RKO (cell line): Measurements from ENCODE around the gene CRYGA.
"Not testable (repeated sequence)": the region's sequence is repeated elsewhere in the genome, so short reads cannot be mapped to it uniquely, and the experiment has no call there.

Source experiments
- DNase-seq: peaks from one replicate; pipeline ENCODE4 v3.0.0-alpha.2; 2016; ENCODE audit warnings: low spot score

The CRYGA gene

GRCh38 chr2:208164951-208165755, 1.8 kb upstream of the CRYGA start:
- no peak for DNase-seq

DNA sequence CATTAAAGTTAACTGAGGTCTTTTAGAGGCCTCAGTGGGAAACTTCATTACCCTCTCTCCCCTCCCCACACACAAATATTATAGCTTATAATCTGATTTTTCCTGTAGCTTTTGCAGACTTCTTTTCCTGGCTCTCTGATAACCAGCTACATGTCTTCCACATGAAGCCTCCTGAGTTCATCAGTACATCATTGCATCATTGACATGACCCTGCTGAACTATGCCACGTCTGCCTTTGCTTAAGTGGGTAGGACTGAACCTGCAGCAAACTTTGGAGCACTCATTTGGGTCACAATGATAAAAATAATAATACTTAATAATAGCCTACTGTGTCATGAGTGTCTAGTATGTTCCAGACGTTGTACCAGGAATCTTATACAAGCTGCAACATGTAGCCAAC, 7.0 kb downstream of the CRYGA start:
- DNase-seq = no peak

- no peak for DNase-seq
These were observed 10.2 kb downstream of the CRYGA start for GRCh38 chr2:208153156-208153555.

DNA sequence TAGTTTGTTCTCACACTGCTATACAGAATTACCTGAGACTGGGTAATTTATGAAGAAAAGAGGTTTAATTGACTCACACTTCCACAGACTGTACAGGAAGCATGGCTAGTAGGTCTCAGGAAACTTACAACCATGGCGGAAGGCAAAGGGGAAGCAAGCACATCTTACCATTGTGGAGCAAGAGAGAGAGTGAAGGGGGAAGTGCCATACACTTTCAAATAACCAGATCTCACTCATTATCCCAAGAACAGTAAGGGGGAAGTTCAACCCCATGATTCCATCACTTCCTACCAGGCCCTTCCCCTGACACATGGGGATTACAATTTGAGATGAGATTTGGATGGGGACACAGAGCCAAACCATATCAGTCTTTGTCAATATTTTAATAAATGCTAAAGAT, 12.4 kb downstream of the CRYGA start:
- no peak for DNase-seq

- no peak for DNase-seq
These were observed 13.3 kb downstream of the CRYGA start for GRCh38 chr2:208150094-208150493.

GRCh38 chr2:208148803-208149202, 14.6 kb downstream of the CRYGA start:
- no peak for DNase-seq

GRCh38 chr2:208147759-208148158, 15.6 kb downstream of the CRYGA start:
- DNase-seq = no peak

- no peak for DNase-seq
These were observed 16.4 kb downstream of the CRYGA start for GRCh38 chr2:208147008-208147407.

- DNase-seq = no peak
These were observed 17.4 kb downstream of the CRYGA start, which contains the start of gene CRYGB for GRCh38 chr2:208146006-208146405. Gene CRYGB, minus strand, starts transcription at chr2:208146158. Its CDS starts 38 bp downstream, at chr2:208146120.

GRCh38 chr2:208142925-208143799, 20.2 kb downstream of the CRYGA start:
- DNase-seq = no peak

DNA sequence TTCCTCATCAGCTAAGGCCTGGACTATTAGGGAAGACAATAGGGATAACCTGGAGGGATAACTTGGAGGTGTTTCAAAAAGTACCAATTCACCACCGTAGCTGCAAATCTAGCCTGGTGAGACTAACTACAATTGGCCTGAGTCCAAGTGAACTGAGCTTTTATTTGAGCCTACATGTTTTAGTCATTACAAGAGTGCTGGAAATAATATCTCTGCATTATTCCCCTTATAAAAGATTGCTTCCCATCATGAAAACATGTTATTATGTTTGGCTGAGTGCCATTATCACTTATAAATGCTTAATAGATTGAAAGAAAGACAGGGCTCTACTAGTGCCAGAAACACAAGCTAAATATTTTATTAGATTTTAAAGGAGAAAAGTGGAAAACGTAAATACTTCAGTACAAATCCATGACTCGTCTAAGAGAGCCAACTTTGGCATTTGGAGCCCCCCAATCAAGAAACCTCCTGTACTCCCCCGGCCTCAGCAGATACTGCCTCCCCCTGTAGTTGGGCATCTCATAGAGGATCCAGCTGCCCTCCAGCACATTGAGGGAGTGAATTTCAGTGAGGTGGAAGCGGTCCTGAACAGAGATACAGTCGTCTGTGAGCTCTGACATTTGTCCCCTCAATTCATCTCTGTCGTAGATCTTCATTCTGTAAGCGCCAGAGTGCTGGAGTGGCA, 21.0 kb downstream of the CRYGA start:
- DNase-seq = no peak

DNA sequence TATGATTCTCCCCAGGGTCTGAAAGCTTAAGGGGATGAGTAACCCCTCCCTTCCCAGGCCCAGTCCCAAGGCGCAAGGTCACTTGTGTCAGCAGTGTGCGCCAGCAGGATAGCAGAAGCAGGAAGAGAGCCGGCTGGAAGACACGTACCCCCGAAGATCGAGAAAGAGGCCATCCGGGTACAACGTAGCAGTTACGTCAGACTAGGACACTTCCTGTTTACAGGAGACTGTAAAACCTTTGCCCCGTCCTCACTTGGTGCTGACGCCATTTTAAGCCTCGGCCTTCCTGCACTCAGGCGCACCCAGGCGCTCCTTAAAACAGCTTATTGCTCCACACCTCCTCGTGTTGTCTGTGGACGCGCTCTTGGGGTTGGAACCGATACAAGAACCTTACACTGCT, 23.9 kb downstream of the CRYGA start:
- no peak for DNase-seq

GRCh38 chr2:208138334-208138733, 25.1 kb downstream of the CRYGA start:
- not testable (repeated sequence) for DNase-seq

DNA sequence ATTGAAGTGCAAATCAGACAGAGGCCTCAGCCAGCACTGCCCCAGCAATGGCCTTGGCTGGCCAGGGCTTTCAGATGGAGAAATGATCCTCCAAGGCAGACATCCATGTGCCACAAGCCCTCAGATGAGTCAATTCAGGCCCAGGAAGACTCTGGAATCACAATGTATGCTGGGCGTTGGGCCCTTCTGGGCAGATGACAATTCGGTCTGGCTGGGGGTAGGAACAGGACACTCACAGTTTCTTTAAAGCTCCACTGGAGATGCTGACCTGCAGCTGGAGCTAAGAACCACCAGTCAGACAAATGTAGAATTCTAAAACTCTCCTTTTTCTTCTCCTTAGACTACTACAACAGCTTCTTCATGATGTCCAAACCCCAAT, 26.7 kb downstream of the CRYGA start:
- DNase-seq = no peak

- no peak for DNase-seq
These were observed 27.3 kb downstream of the CRYGA start for GRCh38 chr2:208135794-208136715.

- no peak for DNase-seq
These were observed 28.3 kb downstream of the CRYGA start for GRCh38 chr2:208134928-208135586.

- no peak for DNase-seq
These were observed 32.7 kb downstream of the CRYGA start for GRCh38 chr2:208130712-208131110.

GRCh38 chr2:208129744-208130711, 33.4 kb downstream of the CRYGA start, which contains the start of gene CRYGC:
Gene CRYGC, minus strand, starts transcription at chr2:208129828. Its CDS starts 36 bp downstream, at chr2:208129792.
- no peak for DNase-seq

- DNase-seq = no peak
These were observed 35.3 kb downstream of the CRYGA start for GRCh38 chr2:208128136-208128535.

DNA sequence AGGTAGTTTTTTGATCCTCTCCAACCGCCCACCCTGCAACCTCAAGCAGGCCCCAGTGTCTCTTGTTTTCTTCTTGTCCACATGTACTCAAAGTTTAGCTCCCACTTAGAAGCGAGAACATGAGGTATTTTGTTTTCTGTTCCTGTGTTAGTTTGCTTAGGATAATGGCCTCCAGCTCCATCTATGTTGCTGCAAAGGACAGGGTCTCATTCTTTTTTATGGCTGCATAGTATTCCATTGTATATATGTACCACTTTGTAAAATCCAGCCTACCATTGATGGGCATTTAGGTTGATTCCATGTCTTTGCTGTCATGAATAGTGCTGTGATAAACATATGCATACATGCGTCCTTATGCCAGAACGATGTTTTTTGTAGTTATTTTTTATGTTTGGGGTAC, 36.3 kb downstream of the CRYGA start:
- DNase-seq = no peak
